Fibroblast of villous mesenchyme (primary cell): Measurements from ENCODE around the gene ADAM12. TPM values are rescaled to one million over a fixed set of nuclear protein-coding genes. Genes with fewer than 3 reads are reported as not detected.

Experiments used
- DNase-seq: peaks from one replicate; pipeline ENCODE4 v3.0.0-alpha.2; 2010; ENCODE audit warnings: low read depth
- H3K4me3 ChIP-seq: 2 replicates; pipeline ENCODE4 v1.5.1; 2011; ENCODE audit warnings: low read depth, mild to moderate bottlenecking, low read length
- total RNA-seq: library from RNA; depleted of rRNA; stranded (reverse); fragments of >200 nt; gene quantifications from 2 replicates; pipeline ENCODE4 v1.2.3, GENCODE V29; 2012
- TF ChIP-seq, protein P1 (sequence below): IDR thresholded peaks from 2 replicates; pipeline ENCODE4 v1.5.1; 2012; ENCODE audit warnings: low read depth, mild to moderate bottlenecking, low read length; ENCODE audit not compliant: insufficient read depth

Gene ADAM12
- total RNA-seq, 1 donor: 22.5 TPM

DNA sequence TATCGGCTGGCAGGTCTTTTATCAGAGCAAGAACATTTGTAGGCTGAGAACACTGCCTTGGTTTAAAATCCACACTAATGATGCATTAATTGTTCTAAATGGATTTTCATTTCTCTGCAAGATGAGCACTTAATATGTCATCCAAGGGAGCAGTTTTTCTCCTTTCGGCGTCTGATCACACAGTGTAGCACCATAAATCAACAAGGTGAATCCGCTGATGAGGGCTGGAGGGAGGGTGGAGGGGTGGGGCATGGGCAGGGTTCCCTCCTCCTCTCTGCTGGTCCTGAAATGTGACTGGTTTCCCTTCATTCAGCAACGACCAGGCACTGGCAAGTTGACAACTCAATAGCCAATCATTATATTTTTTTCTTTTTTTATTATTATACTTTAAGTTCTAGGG is 45.6 kb downstream of the ADAM12 start:
- H3K4me3 ChIP-seq: no peak overlapping the region
- TF ChIP-seq, protein P1, sequence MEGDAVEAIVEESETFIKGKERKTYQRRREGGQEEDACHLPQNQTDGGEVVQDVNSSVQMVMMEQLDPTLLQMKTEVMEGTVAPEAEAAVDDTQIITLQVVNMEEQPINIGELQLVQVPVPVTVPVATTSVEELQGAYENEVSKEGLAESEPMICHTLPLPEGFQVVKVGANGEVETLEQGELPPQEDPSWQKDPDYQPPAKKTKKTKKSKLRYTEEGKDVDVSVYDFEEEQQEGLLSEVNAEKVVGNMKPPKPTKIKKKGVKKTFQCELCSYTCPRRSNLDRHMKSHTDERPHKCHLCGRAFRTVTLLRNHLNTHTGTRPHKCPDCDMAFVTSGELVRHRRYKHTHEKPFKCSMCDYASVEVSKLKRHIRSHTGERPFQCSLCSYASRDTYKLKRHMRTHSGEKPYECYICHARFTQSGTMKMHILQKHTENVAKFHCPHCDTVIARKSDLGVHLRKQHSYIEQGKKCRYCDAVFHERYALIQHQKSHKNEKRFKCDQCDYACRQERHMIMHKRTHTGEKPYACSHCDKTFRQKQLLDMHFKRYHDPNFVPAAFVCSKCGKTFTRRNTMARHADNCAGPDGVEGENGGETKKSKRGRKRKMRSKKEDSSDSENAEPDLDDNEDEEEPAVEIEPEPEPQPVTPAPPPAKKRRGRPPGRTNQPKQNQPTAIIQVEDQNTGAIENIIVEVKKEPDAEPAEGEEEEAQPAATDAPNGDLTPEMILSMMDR: no peak

DNA sequence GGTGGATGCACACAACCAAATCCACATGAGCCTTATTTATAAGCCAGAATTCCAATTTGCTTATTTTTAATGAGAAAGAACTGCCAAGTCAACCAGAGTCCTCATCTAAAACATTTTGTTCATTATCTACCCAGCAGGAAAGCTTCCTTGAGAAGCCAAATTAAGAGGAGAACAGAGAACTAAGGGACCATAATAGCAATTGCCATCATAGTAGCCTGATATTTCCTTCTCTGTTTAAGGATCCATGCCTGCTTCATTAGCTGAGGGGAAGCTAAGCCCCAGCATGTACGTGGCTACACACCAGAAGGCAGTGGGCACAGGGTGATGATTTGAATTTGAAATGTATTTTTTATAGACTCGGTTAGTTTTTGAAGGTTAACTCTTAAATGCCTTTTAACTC is 46.8 kb downstream of the ADAM12 start:
- DNase-seq: no peak
- no peak overlapping the region for H3K4me3 ChIP-seq
- TF ChIP-seq, protein P1: no peak

More for the DNA sequence above, 45.6 kb downstream of the ADAM12 start:
- no peak for DNase-seq

DNA sequence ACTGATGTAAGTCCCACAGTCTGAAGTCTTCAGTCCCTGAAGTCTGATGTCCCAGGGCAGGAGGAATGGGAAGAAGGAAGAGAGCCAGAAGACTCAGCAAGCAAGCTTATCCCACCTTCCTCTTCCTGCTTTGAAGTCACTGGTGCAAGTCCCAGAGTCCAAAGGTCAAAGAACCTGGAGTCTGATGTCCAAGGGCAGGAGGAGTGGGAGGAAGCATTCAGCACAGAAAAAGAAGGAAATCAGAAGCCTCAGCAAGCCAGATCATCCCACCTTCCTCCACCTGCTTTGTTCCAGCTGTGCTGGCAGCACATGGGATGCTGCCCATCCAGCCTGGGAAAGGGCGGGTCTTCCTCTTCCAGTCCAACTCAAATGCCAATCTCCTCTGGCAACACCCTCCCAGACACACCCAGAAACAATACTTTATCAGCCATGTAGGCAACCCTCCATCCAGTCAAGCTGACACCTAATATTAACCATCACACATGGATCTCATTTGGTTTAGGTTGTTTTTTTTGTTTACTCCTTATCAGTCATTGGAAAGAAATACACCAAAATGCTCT is 50.9 kb downstream of the ADAM12 start:
- TF ChIP-seq, protein P1: no peak
- no peak overlapping the region for H3K4me3 ChIP-seq
- no peak for DNase-seq

DNA sequence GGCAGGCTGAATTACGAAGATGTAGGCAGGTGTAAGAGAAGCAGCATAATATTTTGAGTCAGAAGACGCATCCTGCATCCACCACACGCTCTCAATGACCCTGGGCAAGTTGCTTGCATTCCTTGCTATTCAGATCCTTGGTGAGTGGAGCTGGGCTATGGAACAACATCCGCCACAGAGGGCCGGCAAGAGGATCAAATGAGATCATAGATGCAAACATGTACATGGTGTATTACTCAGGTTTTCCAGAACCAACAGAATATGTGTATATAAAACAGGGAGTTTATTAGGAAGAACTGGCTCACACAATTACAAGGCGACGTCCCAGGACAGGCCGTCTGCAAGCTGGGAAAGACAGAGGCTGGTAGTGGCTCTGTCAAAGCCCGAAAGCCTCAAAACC is 51.5 kb downstream of the ADAM12 start:
- no peak for DNase-seq
- TF ChIP-seq, protein P1: no peak
- no peak overlapping the region for H3K4me3 ChIP-seq

DNA sequence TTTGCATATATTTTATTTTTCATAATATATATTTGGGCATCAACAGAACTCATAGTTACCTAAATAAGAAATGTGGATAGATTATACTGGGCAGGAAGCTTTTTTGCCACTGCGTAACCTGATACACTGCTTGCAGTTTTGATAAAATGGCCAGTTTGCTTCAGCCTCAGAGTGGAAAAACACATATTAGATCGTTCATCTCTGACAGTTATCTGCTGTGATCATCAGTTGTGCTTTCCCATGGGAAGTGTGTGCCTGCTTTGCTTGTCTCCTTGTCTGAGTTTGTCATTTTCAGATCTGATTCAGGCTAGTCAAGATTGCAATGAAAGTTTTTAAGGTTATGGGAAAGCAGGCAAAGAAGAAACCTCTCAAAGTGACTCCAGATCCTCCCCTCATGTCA is 54.0 kb downstream of the ADAM12 start:
- TF ChIP-seq, protein P1: no peak
- H3K4me3 ChIP-seq: no peak overlapping the region
- DNase-seq: no peak

DNA sequence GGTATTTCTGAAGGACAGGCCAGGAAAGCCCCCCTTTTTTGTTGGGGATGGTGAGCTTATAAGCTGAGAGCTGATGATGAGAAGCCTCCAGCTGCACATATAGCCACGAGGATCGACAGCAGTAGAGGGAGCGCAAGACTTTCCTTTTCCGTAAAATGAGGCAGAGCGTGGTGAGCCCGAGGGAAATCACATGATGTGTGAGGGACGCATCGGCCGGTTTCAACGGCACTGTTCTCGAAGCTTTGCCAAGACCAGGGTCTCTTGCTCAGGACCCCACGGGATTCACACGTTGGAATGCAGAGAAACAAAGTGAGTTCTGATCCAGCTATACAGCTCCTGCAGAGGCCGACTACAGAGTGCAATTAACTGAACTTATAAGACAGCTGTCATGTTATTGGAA is 55.7 kb downstream of the ADAM12 start:
- DNase-seq: no peak
- H3K4me3 ChIP-seq: no peak overlapping the region
- TF ChIP-seq, protein P1: no peak

DNA sequence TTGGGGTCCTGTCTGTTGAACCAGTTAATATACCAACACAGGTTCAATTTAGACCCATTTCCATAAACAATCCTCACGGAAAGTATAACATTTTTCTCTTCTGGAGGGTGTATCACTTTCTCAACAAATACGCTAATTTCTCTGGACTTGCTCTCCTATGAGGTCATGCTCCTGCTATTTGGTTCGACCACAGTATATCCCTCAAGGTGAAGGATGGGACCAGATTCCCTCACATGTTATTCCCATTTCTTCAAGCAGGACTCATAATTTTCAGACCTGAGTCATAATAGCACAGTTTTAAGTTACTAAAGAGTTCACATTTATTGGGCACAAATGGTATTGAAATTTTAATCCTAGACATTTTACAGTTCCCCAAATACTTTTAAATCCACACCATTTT is 57.2 kb downstream of the ADAM12 start:
- DNase-seq: no peak
- H3K4me3 ChIP-seq: no peak overlapping the region
- TF ChIP-seq, protein P1: no peak
